ENCODE measurements around the gene P4HA2. TPM values are rescaled to one million over a fixed set of nuclear protein-coding genes. Genes with fewer than 3 reads are reported as not detected.
"Not testable (repeated sequence)": the region's sequence is repeated elsewhere in the genome, so short reads cannot be mapped to it uniquely, and the experiment has no call there.

P4HA2 gene
- total RNA-seq, 3 donors from 2014 or later: 21.8 to 34.8 (median 26.2) TPM

DNA sequence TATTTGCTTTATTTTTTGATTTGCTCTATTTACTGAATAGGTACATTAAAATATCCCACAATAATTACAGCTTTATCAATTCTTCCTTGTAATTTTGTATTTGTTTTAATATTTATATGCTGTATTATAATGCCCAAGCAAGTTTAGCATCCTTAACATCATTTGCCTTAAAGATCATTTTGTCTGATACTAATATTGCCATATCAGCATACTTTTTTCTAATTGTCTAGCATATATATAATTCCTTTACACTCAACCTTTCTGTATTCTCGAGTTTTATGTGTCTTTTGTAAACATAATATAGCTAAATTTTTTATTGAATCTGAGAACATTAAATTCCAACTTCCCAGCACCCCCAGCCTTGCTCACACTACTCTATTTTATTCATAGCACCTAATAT lies 64.7 kb downstream of the P4HA2 start:
- Histone ChIP-seq H3K9me3 (peaks cover 0 to 3% of the 10 kb centered on the region in 2 donors), H3K4me3 (no peak overlapping the region), H3K4me1 (no peaks in the 10 kb centered on the region), H3K36me3 (no peaks in the 10 kb centered on the region), H3K27me3 (no peaks in the 10 kb centered on the region), H3K27ac (no peak overlapping the region)
- intact Hi-C loops (cut with DNase I; ENCODE audit: low total_unique reads): no loop called here
- no peak for DNase-seq (ENCODE audit: low spot score in 2 of 2)
- TF ChIP-seq, protein P1, sequence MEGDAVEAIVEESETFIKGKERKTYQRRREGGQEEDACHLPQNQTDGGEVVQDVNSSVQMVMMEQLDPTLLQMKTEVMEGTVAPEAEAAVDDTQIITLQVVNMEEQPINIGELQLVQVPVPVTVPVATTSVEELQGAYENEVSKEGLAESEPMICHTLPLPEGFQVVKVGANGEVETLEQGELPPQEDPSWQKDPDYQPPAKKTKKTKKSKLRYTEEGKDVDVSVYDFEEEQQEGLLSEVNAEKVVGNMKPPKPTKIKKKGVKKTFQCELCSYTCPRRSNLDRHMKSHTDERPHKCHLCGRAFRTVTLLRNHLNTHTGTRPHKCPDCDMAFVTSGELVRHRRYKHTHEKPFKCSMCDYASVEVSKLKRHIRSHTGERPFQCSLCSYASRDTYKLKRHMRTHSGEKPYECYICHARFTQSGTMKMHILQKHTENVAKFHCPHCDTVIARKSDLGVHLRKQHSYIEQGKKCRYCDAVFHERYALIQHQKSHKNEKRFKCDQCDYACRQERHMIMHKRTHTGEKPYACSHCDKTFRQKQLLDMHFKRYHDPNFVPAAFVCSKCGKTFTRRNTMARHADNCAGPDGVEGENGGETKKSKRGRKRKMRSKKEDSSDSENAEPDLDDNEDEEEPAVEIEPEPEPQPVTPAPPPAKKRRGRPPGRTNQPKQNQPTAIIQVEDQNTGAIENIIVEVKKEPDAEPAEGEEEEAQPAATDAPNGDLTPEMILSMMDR (IDR thresholded peaks at IDR 0.05): no peak
- TF ChIP-seq POLR2AphosphoS5 (IDR thresholded peaks at IDR 0.05) (no peak), POLR2A (IDR thresholded peaks at IDR 0.05) (no peak)

DNA sequence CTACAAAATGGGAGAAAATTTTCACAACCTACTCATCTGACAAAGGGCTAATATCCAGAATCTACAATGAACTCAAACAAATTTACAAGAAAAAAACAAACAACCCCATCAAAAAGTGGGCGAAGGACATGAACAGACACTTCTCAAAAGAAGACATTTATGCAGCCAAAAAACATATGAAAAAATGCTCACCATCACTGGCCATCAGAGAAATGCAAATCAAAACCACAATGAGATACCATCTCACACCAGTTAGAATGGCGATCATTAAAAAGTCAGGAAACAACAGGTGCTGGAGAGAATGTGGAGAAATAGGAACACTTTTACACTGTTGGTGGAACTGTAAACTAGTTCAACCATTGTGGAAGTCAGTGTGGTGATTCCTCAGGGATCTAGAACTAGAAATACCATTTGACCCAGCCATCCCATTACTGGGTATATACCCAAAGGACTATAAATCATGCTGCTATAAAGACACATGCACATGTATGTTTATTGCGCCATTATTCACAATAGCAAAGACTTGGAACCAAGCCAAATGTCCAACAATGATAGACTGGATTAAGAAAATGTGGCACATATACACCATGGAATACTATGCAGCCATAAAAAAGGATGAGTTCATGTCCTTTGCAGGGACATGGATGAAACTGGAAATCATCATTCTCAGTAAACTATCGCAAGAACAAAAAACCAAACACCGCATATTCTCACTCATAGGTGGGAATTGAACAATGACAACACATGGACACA lies 65.9 kb downstream of the P4HA2 start:
- H3K9me3 ChIP-seq; H3K4me3 ChIP-seq; DNase-seq (ENCODE audit: low spot score in 2 of 2); H3K4me1 ChIP-seq; H3K27ac ChIP-seq; H3K27me3 ChIP-seq; H3K36me3 ChIP-seq; intact Hi-C loops (cut with DNase I; ENCODE audit: low total_unique reads): not testable (repeated sequence)

DNA sequence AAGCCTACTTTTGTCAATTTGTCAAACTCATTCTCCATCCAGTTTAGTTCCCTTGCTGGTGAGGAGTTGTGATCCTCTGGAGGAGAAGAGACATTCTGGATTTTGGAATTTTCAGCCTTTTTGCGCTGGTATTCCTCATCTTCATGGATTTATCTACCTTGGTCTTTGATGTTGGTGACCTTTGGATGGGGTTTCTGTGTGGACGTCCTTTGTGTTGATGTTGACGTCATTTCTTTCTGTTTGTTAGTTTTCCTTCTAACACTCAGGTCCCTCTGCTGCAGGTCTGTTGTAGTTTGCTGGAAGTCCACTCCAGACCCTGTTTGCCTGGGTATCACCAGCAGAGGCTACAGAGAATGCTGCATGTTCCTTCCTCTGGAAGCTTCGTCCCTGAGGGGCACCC lies 71.2 kb downstream of the P4HA2 start:
- Histone ChIP-seq H3K4me1 (no peaks in the 10 kb centered on the region), H3K4me3 (no peak overlapping the region)

DNA sequence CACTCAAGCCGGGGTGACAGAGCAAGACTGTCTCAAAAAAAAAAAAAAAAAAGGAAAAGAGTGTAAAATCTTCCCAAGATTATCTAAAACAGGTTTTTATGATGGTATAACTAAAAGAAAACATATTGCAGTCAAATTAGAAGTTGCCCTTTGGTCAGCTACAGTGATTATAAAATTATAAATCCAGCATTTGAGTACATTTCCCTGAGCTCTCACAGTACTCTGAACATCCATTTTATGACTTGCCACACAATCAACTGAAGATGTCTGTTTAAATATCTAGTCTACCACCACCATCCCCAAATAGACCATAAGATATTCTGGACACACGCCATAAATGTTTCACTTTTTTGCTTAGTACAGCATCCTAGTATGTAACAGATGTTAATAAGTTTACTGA lies 77.1 kb downstream of the P4HA2 start:
- H3K4me3 ChIP-seq: no peak overlapping the region
- TF ChIP-seq, protein P1 (IDR thresholded peaks at IDR 0.05): no peak
- TF ChIP-seq POLR2A (IDR thresholded peaks at IDR 0.05): no peak
- TF ChIP-seq POLR2AphosphoS5 (IDR thresholded peaks at IDR 0.05): no peak
- intact Hi-C loops (cut with DNase I; ENCODE audit: low total_unique reads): no loop called here
- no peak overlapping the region for H3K27ac ChIP-seq
- H3K27me3 ChIP-seq: no peaks in the 10 kb centered on the region
- H3K4me1 ChIP-seq: no peaks in the 10 kb centered on the region
- H3K9me3 ChIP-seq: peaks cover 12 to 35% of the 10 kb centered on the region in 2 donors
- no peaks in the 10 kb centered on the region for H3K36me3 ChIP-seq
- no peak for DNase-seq (ENCODE audit: low spot score in 2 of 2)

More for the DNA sequence above, 71.2 kb downstream of the P4HA2 start:
- TF ChIP-seq POLR2A (IDR thresholded peaks at IDR 0.05) (no peak), POLR2AphosphoS5 (IDR thresholded peaks at IDR 0.05) (no peak)
- TF ChIP-seq, protein P1 (IDR thresholded peaks at IDR 0.05): no peak
- no peak for DNase-seq (ENCODE audit: low spot score in 2 of 2)
- no peaks in the 10 kb centered on the region for H3K36me3 ChIP-seq
- no peak overlapping the region for H3K27ac ChIP-seq
- peaks cover 7 to 30% of the 10 kb centered on the region in 2 donors for H3K9me3 ChIP-seq
- H3K27me3 ChIP-seq: no peaks in the 10 kb centered on the region
- intact Hi-C loops (cut with DNase I; ENCODE audit: low total_unique reads): no loop called here

DNA sequence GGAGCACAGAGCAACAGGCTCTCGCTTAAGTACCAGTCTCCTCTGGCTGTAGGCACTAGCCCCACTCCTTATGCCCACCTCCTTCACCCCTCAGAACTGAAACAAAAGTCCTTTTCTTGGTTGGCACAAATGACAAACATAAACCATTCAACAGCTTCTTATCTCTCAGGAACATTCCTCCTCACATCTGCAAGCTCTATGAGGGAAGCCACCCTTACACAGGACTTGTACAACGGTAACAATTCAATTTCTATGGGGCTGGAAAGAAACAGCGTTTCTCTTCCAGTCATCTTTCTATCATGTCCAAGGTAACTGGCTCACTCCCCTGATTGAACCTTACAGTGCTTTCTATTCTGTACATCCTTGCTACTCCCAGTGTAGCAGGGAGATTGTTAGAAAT lies 80.0 kb downstream of the P4HA2 start:
- DNase-seq (ENCODE audit: low spot score in 2 of 2): no peak
- TF ChIP-seq POLR2AphosphoS5 (IDR thresholded peaks at IDR 0.05) (no peak), POLR2A (IDR thresholded peaks at IDR 0.05) (no peak)
- TF ChIP-seq, protein P1 (IDR thresholded peaks at IDR 0.05): no peak
- intact Hi-C loops (cut with DNase I; ENCODE audit: low total_unique reads): no loop called here
- H3K4me1 ChIP-seq: no peaks in the 10 kb centered on the region
- H3K9me3 ChIP-seq: peaks cover 18 to 38% of the 10 kb centered on the region in 2 donors
- no peak overlapping the region for H3K27ac ChIP-seq
- H3K36me3 ChIP-seq: no peaks in the 10 kb centered on the region
- no peaks in the 10 kb centered on the region for H3K27me3 ChIP-seq
- H3K4me3 ChIP-seq: no peak overlapping the region

DNA sequence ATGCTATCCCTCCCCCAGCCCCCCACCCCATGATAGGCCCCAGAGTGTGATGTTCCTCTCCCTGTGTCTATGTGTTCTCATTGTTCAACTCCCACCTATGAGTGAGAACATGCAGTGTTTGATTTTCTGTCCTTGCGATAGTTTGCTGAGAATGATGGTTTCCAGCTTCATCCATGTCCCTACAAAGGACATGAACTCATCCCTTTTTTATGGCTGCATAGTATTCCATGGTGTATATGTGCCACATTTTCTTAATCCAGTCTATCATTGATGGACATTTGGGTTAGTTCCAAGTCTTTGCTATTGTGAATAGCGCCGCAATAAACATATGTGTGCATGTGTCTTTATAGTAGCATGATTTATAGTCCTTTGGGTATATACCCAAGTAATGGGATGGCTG lies 82.3 kb downstream of the P4HA2 start:
- H3K9me3 ChIP-seq: peaks cover 15 to 29% of the 10 kb centered on the region in 2 donors
- intact Hi-C loops (cut with DNase I; ENCODE audit: low total_unique reads); DNase-seq (ENCODE audit: low spot score in 2 of 2); H3K27ac ChIP-seq; H3K4me3 ChIP-seq; H3K27me3 ChIP-seq; H3K36me3 ChIP-seq; H3K4me1 ChIP-seq: not testable (repeated sequence)
